ENCODE measurements around the gene INVS.

Gene INVS

DNA sequence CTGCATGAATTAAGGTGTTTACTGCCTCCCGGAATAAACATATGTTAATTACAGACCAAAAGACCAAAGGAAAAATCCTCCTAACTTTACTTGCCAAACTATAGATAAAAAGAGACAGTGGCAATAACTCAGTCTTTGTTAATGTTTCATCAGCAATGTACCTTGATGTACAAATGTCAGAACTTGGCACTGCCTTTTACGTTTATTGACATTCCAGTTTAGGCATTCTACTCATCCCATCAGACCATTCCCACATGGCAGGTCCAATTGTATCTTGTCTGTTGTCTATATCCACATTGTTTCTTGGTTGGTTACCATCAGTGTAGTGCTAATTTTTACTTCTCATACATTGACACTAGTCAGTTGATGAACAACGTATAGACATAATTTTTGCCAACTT lies 168.2 kb downstream of the INVS start:
- no peak for DNase-seq (ENCODE audit: low read depth)
- H3K4me3 ChIP-seq (replicated peaks; ENCODE audit: low read depth, low read length), result no peak overlapping the region
- TF ChIP-seq CTCF (IDR thresholded peaks at IDR 0.05; ENCODE audit: low read length, missing control alignments), result no peak

GRCh38 chr9:100268271-100268670 lies 169.2 kb downstream of the INVS start:
- DNase-seq (ENCODE audit: low read depth), result no peak
- TF ChIP-seq CTCF (IDR thresholded peaks at IDR 0.05; ENCODE audit: low read length, missing control alignments), result no peak
- no peak overlapping the region for H3K4me3 ChIP-seq (replicated peaks; ENCODE audit: low read depth, low read length)

- no peak for TF ChIP-seq CTCF (IDR thresholded peaks at IDR 0.05; ENCODE audit: low read length, missing control alignments)
- H3K4me3 ChIP-seq (replicated peaks; ENCODE audit: low read depth, low read length), result no peak overlapping the region
- DNase-seq (ENCODE audit: low read depth), result no peak
These were observed 170.6 kb downstream of the INVS start for GRCh38 chr9:100269656-100270055.

- no peak for TF ChIP-seq CTCF (IDR thresholded peaks at IDR 0.05; ENCODE audit: low read length, missing control alignments)
- peak; percentile 20 for DNase-seq (ENCODE audit: low read depth)
These were observed 178.3 kb downstream of the INVS start for GRCh38 chr9:100277166-100277979.

GRCh38 chr9:100281066-100281465 lies 182.0 kb downstream of the INVS start:
- no peak for DNase-seq (ENCODE audit: low read depth)
- H3K4me3 ChIP-seq (replicated peaks; ENCODE audit: low read depth, low read length), result no peak overlapping the region
- no peak for TF ChIP-seq CTCF (IDR thresholded peaks at IDR 0.05; ENCODE audit: low read length, missing control alignments)

More at GRCh38 chr9:100277166-100277979, 178.3 kb downstream of the INVS start:
- H3K4me3 ChIP-seq (replicated peaks; ENCODE audit: low read depth, low read length), result no peak overlapping the region

DNA sequence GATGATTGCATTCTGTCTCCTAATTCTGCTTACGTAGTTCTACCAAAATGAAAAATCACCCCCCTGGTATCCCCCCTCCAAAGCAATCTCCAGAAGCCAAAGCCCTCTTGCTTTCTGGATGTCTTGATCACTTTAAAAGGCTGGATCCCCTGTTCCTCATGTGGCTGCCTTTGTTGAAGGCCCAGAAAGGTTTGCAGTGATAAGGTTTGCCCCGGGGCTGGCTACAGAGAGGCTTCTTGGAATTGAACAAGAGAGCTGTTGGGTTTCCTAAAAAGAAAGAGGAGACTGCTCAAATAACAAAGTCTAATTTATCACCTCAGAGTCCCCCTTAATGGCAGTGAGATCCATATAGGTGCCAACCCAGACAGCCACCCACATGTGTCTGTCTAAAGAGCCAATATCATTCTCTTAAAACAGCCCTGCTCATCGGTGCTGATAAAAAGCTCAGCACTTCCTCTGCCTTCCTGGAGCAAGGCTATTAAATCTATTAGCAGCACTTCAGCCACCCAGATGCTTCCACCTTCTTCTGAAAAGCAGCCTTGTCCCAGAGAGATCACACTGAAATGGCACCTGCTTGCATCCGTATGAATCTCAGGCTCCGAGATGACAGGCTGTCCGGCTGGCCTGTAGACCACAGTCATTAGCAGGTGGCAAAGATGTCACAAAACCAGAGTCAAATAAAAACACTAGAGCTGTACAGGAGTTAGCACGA lies 182.8 kb downstream of the INVS start:
- TF ChIP-seq CTCF (IDR thresholded peaks at IDR 0.05; ENCODE audit: low read length, missing control alignments), result no peak
- no peak for DNase-seq (ENCODE audit: low read depth)
- no peak overlapping the region for H3K4me3 ChIP-seq (replicated peaks; ENCODE audit: low read depth, low read length)

Data from fibroblast of pulmonary artery (primary cell).